Hepatocyte (in vitro differentiated cells): Measurements from ENCODE around the gene CCDC34.

ENCODE experiments used
- EZH2 ChIP-seq: fragments of 200-600 bp; sonication (generic); IDR thresholded peaks from 2 replicates; pipeline ENCODE4 v1.6.1; 2016; ENCODE audit warnings: antibody characterized with exemption, mild to moderate bottlenecking, borderline replicate concordance
- EZH2phosphoT487 ChIP-seq: fragments of 200-600 bp; sonication (generic); IDR thresholded peaks from one replicate; pipeline ENCODE4 v1.6.1; 2018; ENCODE audit warnings: antibody characterized with exemption, mild to moderate bottlenecking, low read depth, moderate library complexity; ENCODE audit not compliant: unreplicated experiment, severe bottlenecking
- TF ChIP-seq, protein P1 (sequence below): fragments of 200-600 bp; sonication (generic); IDR thresholded peaks from 2 replicates; pipeline ENCODE4 v1.5.1; 2016; ENCODE audit warnings: antibody characterized with exemption, mild to moderate bottlenecking; ENCODE audit not compliant: poor library complexity

DNA sequence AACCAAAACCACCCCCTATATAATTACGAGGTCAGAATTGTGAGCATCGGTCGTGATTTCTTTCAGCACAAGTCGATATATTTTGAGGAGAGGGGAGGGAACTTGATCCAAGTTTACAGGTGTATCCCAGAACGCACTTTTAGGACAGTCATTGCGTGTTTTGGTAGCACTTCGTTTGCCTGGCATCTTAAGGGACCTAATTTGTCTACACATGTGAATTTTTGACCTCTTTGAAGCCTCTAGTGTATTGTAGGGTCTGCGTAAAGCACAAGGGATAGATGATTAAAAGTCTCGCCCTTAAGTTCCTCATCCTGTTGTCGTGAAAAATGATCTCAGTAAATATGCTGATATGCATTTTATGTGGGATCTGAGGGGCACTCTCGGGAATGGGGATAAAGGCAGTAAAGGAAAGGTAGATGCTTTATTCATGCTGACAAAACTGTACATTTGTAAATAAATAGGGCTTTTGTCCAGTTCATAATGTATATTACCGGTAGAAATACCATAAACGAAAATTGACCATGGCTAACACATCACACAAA lies 632 bp upstream of the CCDC34 start:
- TF ChIP-seq, protein P1, sequence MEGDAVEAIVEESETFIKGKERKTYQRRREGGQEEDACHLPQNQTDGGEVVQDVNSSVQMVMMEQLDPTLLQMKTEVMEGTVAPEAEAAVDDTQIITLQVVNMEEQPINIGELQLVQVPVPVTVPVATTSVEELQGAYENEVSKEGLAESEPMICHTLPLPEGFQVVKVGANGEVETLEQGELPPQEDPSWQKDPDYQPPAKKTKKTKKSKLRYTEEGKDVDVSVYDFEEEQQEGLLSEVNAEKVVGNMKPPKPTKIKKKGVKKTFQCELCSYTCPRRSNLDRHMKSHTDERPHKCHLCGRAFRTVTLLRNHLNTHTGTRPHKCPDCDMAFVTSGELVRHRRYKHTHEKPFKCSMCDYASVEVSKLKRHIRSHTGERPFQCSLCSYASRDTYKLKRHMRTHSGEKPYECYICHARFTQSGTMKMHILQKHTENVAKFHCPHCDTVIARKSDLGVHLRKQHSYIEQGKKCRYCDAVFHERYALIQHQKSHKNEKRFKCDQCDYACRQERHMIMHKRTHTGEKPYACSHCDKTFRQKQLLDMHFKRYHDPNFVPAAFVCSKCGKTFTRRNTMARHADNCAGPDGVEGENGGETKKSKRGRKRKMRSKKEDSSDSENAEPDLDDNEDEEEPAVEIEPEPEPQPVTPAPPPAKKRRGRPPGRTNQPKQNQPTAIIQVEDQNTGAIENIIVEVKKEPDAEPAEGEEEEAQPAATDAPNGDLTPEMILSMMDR = no peak
- no peak for TF ChIP-seq EZH2phosphoT487
- TF ChIP-seq EZH2 = no peak
